ENCODE measurements around the gene COL23A1.

DNA sequence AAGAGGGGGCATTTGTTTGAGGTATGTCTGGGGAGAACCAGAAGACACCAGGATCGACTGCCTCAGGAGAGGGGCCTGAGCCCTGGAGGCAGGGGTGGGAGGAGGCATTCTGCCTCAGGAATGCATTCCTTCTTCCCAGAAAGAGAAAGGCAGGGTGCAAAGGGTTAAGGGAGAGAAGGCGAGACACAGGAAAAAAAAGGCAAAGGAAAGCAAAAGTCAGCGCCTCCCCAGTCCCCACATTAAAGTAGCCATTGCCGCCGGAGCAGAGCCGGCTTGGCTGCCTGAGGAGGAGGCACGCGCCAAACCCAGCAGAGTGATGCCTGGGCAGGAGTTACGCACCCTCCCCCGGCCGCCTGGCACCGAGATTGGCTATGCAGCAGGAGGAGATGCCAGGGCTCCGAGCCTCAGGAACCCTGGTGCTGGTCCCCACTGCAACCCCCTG, 233.7 kb downstream of the COL23A1 start:
- TF ChIP-seq, protein P1, sequence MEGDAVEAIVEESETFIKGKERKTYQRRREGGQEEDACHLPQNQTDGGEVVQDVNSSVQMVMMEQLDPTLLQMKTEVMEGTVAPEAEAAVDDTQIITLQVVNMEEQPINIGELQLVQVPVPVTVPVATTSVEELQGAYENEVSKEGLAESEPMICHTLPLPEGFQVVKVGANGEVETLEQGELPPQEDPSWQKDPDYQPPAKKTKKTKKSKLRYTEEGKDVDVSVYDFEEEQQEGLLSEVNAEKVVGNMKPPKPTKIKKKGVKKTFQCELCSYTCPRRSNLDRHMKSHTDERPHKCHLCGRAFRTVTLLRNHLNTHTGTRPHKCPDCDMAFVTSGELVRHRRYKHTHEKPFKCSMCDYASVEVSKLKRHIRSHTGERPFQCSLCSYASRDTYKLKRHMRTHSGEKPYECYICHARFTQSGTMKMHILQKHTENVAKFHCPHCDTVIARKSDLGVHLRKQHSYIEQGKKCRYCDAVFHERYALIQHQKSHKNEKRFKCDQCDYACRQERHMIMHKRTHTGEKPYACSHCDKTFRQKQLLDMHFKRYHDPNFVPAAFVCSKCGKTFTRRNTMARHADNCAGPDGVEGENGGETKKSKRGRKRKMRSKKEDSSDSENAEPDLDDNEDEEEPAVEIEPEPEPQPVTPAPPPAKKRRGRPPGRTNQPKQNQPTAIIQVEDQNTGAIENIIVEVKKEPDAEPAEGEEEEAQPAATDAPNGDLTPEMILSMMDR (IDR thresholded peaks at IDR 0.05), result no peak
- TF ChIP-seq POLR2A (IDR thresholded peaks at IDR 0.05; ENCODE audit: low read depth) (no peak), POLR2AphosphoS5 (IDR thresholded peaks at IDR 0.05) (no peak)
